Peyer's patch (tissue), 4 donors: Measurements from ENCODE around the gene SAG.

Source experiments
- CTCF ChIP-seq, 6 experiments: fragments of 450-650 bp in 4 of 6; fragments of 200-600 bp in 2 of 6; sonication (generic) in 1 of 6; IDR thresholded peaks; one replicate each; pipeline ENCODE4 v1.5.1; 2017 to 2019; ENCODE audit warnings: antibody characterized with exemption in 6 of 6, mild to moderate bottlenecking in 3 of 6, moderate library complexity in 1 of 6
- POLR2A ChIP-seq, 2 donors: fragments of 450-650 bp; IDR thresholded peaks; one replicate each; pipeline ENCODE4 v1.5.1; 2017; ENCODE audit warnings: antibody characterized with exemption in 2 of 2, mild to moderate bottlenecking in 2 of 2, moderate library complexity in 2 of 2

- TF ChIP-seq POLR2A (IDR thresholded peaks at IDR 0.05) (no peak), CTCF (IDR thresholded peaks at IDR 0.05) (no peak)
Observed at GRCh38 chr2:233389601-233390125, 82.0 kb downstream of the SAG start.
